Renal cortex interstitium (tissue), 11 donors: ENCODE results near the gene PSMG3. TPM values are rescaled to one million over a fixed set of nuclear protein-coding genes. Genes with fewer than 3 reads are reported as not detected.
"Not testable (repeated sequence)": the region's sequence is repeated elsewhere in the genome, so short reads cannot be mapped to it uniquely, and the experiment has no call there.

Experiments
- DNase-seq, 11 donors: peaks; one replicate each; pipeline ENCODE4 v3.0.0-alpha.2; 2013; ENCODE audit warnings: low read depth in 9 of 11, low spot score in 4 of 11; ENCODE audit errors: extremely low read depth in 1 of 11
- polyA plus RNA-seq, 3 donors: library from polyadenylated mRNA; unstranded; fragments of 120-200 nt; gene quantifications; one replicate each; pipeline ENCODE4 v1.2.1, GENCODE V29; 2013; ENCODE audit not compliant: insufficient read length in 3 of 3

Gene PSMG3
- polyA plus RNA-seq, 3 donors: 28.7 to 37.8 (median 30.4) TPM

- no peak for DNase-seq
Observed at GRCh38 chr7:1531263-1531978, 38.4 kb downstream of the PSMG3 start.

GRCh38 chr7:1530946-1531262 is 38.9 kb downstream of the PSMG3 start:
- no peak for DNase-seq

GRCh38 chr7:1529383-1530116 is 40.3 kb downstream of the PSMG3 start:
- DNase-seq: no peak

GRCh38 chr7:1526271-1526754 is 43.5 kb downstream of the PSMG3 start:
- no peak for DNase-seq

GRCh38 chr7:1525409-1525808 is 44.4 kb downstream of the PSMG3 start:
- no peak for DNase-seq

GRCh38 chr7:1523844-1524243 is 46.0 kb downstream of the PSMG3 start:
- no peak for DNase-seq

- DNase-seq: no peak
Observed at GRCh38 chr7:1523208-1523607, 46.6 kb downstream of the PSMG3 start.

GRCh38 chr7:1521456-1521855 is 48.4 kb downstream of the PSMG3 start:
- no peak for DNase-seq

GRCh38 chr7:1520539-1521234 is 49.1 kb downstream of the PSMG3 start:
- no peak for DNase-seq

GRCh38 chr7:1519322-1519922 is 50.4 kb downstream of the PSMG3 start:
- not testable (repeated sequence) for DNase-seq

Other genes starting within 250 kb of the PSMG3 start
- gene MICALL2, start 110.6 kb downstream of the PSMG3 start, polyA plus RNA-seq: 10 to 100 TPM in 2 of 3 donors, 1 to 10 TPM in 1; 8.2 to 14.9 (median 10.9) TPM
- 10 to 100 TPM; 50.0 to 94.7 (median 87.9) TPM for gene INTS1, start 65.6 kb downstream of the PSMG3 start, polyA plus RNA-seq
- 10 to 100 TPM in 1 of 3 donors, 1 to 10 TPM in 2; 6.3 to 21.5 (median 9.5) TPM for gene MAFK, start 39.3 kb downstream of the PSMG3 start, polyA plus RNA-seq
- gene TMEM184A, start 13.8 kb downstream of the PSMG3 start, polyA plus RNA-seq: 10 to 100 TPM in 1 of 3 donors, 1 to 10 TPM in 2; 4.6 to 11.1 (median 6.0) TPM
- 10 to 100 TPM in 2 of 3 donors, 1 to 10 TPM in 1; 10.0 to 17.9 (median 14.8) TPM for gene ELFN1, start 100.2 kb upstream of the PSMG3 start, polyA plus RNA-seq